ENCODE measurements around the gene DBP.

DNA sequence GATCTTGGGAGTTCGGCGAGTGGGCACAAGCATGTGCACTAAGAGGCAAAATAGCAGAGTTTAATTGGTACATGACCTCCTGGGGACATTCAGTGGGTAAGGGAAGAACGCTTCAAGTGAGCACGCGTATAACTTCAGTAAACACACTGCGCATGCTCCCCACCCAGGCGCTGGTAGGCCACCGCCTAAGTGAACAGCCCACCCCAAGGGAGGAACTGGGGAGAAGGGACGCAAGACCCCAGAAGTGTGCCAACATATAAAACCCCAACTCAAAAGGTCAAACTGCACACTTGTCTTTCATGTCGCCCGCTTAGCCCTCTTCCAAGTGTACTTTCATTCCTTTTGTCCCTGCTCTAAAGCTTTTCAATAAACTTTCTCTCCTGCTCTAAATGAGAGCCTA is 46.2 kb upstream of the DBP start:
- no peak for TF ChIP-seq POLR2A (IDR thresholded peaks at IDR 0.05)
- TF ChIP-seq, protein P1, sequence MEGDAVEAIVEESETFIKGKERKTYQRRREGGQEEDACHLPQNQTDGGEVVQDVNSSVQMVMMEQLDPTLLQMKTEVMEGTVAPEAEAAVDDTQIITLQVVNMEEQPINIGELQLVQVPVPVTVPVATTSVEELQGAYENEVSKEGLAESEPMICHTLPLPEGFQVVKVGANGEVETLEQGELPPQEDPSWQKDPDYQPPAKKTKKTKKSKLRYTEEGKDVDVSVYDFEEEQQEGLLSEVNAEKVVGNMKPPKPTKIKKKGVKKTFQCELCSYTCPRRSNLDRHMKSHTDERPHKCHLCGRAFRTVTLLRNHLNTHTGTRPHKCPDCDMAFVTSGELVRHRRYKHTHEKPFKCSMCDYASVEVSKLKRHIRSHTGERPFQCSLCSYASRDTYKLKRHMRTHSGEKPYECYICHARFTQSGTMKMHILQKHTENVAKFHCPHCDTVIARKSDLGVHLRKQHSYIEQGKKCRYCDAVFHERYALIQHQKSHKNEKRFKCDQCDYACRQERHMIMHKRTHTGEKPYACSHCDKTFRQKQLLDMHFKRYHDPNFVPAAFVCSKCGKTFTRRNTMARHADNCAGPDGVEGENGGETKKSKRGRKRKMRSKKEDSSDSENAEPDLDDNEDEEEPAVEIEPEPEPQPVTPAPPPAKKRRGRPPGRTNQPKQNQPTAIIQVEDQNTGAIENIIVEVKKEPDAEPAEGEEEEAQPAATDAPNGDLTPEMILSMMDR (IDR thresholded peaks at IDR 0.05), result no peak
